ENCODE results near the gene COG5. TPM values are rescaled to one million over a fixed set of nuclear protein-coding genes. Genes with fewer than 3 reads are reported as not detected.
"Not testable (repeated sequence)": the region's sequence is repeated elsewhere in the genome, so short reads cannot be mapped to it uniquely, and the experiment has no call there.

The COG5 gene
- total RNA-seq, 1 donor from 2014 or later: 29.5 TPM

DNA sequence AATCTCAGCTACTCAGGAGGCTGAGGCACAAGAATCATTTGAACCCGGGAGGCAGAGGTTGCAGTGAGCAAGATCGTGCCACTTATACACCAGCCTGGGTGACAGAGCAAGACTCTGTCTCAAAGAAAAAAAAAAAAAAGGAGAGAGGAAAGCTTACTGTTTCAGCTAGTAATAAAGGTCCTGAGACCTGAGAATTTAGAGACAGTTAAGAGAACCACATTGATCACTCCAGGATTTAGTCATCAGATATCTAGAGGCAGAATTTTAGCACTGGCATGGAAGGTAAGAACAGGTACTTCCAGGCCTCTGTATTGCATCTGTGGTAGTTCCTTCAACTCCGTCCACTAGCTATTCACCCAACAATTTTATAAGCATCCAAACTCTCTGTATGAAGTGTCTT is 7.8 kb downstream of the COG5 start:
- TF ChIP-seq, protein P1, sequence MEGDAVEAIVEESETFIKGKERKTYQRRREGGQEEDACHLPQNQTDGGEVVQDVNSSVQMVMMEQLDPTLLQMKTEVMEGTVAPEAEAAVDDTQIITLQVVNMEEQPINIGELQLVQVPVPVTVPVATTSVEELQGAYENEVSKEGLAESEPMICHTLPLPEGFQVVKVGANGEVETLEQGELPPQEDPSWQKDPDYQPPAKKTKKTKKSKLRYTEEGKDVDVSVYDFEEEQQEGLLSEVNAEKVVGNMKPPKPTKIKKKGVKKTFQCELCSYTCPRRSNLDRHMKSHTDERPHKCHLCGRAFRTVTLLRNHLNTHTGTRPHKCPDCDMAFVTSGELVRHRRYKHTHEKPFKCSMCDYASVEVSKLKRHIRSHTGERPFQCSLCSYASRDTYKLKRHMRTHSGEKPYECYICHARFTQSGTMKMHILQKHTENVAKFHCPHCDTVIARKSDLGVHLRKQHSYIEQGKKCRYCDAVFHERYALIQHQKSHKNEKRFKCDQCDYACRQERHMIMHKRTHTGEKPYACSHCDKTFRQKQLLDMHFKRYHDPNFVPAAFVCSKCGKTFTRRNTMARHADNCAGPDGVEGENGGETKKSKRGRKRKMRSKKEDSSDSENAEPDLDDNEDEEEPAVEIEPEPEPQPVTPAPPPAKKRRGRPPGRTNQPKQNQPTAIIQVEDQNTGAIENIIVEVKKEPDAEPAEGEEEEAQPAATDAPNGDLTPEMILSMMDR (IDR thresholded peaks at IDR 0.05; ENCODE audit: partially characterized antibody, unreplicated experiment): no peak
- H3K4me3 Mint-ChIP-seq (ENCODE audit: unreplicated experiment): no peak overlapping the region
- no peaks in the 10 kb centered on the region for H3K36me3 Mint-ChIP-seq (ENCODE audit: unreplicated experiment)
- DNase-seq: no peak
- no peaks in the 10 kb centered on the region for H3K27me3 Mint-ChIP-seq (ENCODE audit: unreplicated experiment)
- no peaks in the 10 kb centered on the region for H3K9me3 Mint-ChIP-seq (ENCODE audit: unreplicated experiment)
- no peaks in the 10 kb centered on the region for H3K4me1 Mint-ChIP-seq (ENCODE audit: low read depth, unreplicated experiment)
- H3K27ac Mint-ChIP-seq (ENCODE audit: unreplicated experiment): no peak overlapping the region

- no peak for DNase-seq
- TF ChIP-seq, protein P1 (IDR thresholded peaks at IDR 0.05; ENCODE audit: partially characterized antibody, unreplicated experiment): no peak
- H3K4me3 Mint-ChIP-seq (ENCODE audit: unreplicated experiment): no peak overlapping the region
- no peak overlapping the region for H3K27ac Mint-ChIP-seq (ENCODE audit: unreplicated experiment)
- no peaks in the 10 kb centered on the region for H3K27me3 Mint-ChIP-seq (ENCODE audit: unreplicated experiment)
- H3K36me3 Mint-ChIP-seq (ENCODE audit: unreplicated experiment): peaks cover 3% of the 10 kb centered on the region
- H3K9me3 Mint-ChIP-seq (ENCODE audit: unreplicated experiment): no peaks in the 10 kb centered on the region
- H3K4me1 Mint-ChIP-seq (ENCODE audit: low read depth, unreplicated experiment): no peaks in the 10 kb centered on the region
Measured at GRCh38 chr7:107551936-107552335, 11.8 kb downstream of the COG5 start.

DNA sequence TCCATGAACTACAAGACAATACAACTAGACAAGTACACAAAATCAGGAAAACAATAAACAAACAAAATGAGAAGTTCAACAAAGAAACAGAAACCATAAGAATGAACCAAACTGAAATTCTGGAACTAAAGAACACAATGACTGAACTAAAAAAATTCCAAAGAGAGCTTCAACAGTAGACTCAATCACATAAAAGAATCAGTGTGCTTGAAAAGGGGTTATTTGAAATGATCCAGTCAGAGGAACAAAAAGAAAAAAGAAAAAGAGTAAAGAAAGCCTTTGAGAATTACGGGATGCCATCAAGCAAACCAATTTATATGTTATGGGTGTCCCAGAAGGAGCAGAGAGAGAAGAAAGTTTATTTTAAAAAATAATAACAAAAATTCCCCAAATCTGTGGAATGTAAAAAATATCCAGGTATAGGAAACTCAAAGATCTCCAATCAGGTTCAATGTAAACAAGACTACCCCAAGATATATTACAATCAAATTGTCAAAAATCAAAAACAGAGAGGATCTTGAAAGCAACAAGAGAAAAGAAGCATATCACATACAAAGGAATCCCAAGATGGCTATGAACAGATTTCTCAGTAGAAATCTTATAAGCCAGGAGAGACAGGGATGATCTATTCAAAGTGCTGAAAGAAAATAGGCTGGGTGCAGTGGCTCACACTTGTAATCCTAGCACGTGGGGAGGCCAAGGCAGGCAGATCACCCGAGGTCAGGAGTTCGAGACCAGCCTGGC is 18.7 kb downstream of the COG5 start:
- H3K27me3 Mint-ChIP-seq (ENCODE audit: unreplicated experiment): no peaks in the 10 kb centered on the region
- H3K9me3 Mint-ChIP-seq (ENCODE audit: unreplicated experiment): peaks cover 4% of the 10 kb centered on the region
- TF ChIP-seq, protein P1 (IDR thresholded peaks at IDR 0.05; ENCODE audit: partially characterized antibody, unreplicated experiment): no peak
- H3K4me3 Mint-ChIP-seq (ENCODE audit: unreplicated experiment): no peak overlapping the region
- peaks cover 30% of the 10 kb centered on the region for H3K36me3 Mint-ChIP-seq (ENCODE audit: unreplicated experiment)
- no peaks in the 10 kb centered on the region for H3K4me1 Mint-ChIP-seq (ENCODE audit: low read depth, unreplicated experiment)
- no peak for DNase-seq
- no peak overlapping the region for H3K27ac Mint-ChIP-seq (ENCODE audit: unreplicated experiment)

GRCh38 chr7:107543338-107543993 is 20.3 kb downstream of the COG5 start:
- Mint-ChIP-seq H3K27ac (ENCODE audit: unreplicated experiment) (no peak overlapping the region), H3K4me1 (ENCODE audit: low read depth, unreplicated experiment) (no peaks in the 10 kb centered on the region), H3K36me3 (ENCODE audit: unreplicated experiment) (peaks cover 30% of the 10 kb centered on the region), H3K9me3 (ENCODE audit: unreplicated experiment) (peaks cover 4% of the 10 kb centered on the region), H3K4me3 (ENCODE audit: unreplicated experiment) (no peak overlapping the region), H3K27me3 (ENCODE audit: unreplicated experiment) (no peaks in the 10 kb centered on the region)
- DNase-seq: no peak
- TF ChIP-seq, protein P1 (IDR thresholded peaks at IDR 0.05; ENCODE audit: partially characterized antibody, unreplicated experiment): no peak

DNA sequence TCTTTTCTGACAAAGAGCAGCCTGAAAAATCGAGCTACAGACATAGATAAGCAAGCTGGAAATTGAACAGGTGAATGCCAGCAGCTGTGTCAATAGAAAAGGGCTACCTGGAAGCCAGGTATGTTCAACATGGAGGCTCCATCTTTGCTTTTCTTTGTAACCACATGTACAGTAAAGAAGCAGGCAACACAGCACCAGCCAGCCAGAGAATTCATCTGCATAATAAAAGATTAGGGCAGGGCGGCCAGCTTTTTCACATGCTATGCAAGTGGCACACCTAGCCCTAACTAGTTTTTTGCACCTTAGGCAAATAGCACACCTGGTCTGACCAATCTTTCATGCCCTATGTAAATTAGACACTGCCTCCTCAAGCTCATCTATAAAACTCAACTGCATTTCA is 25.7 kb downstream of the COG5 start:
- no peak for DNase-seq
- H3K27me3 Mint-ChIP-seq (ENCODE audit: unreplicated experiment): peaks cover 2% of the 10 kb centered on the region
- peaks cover 8% of the 10 kb centered on the region for H3K9me3 Mint-ChIP-seq (ENCODE audit: unreplicated experiment)
- no peak overlapping the region for H3K4me3 Mint-ChIP-seq (ENCODE audit: unreplicated experiment)
- H3K36me3 Mint-ChIP-seq (ENCODE audit: unreplicated experiment): peaks cover 18% of the 10 kb centered on the region
- TF ChIP-seq, protein P1 (IDR thresholded peaks at IDR 0.05; ENCODE audit: partially characterized antibody, unreplicated experiment): no peak
- no peaks in the 10 kb centered on the region for H3K4me1 Mint-ChIP-seq (ENCODE audit: low read depth, unreplicated experiment)
- no peak overlapping the region for H3K27ac Mint-ChIP-seq (ENCODE audit: unreplicated experiment)

- not testable (repeated sequence) for DNase-seq; H3K4me3 Mint-ChIP-seq (ENCODE audit: unreplicated experiment); H3K9me3 Mint-ChIP-seq (ENCODE audit: unreplicated experiment); H3K27me3 Mint-ChIP-seq (ENCODE audit: unreplicated experiment); H3K4me1 Mint-ChIP-seq (ENCODE audit: low read depth, unreplicated experiment); H3K27ac Mint-ChIP-seq (ENCODE audit: unreplicated experiment)
- peaks cover 15% of the 10 kb centered on the region for H3K36me3 Mint-ChIP-seq (ENCODE audit: unreplicated experiment)
Measured at GRCh38 chr7:107537228-107537627, 26.5 kb downstream of the COG5 start.
